Umbilical cord (tissue), 2 donors: ENCODE data around the gene MLLT10. TPM values are rescaled to one million over a fixed set of nuclear protein-coding genes. Genes with fewer than 3 reads are reported as not detected.
"Not testable (repeated sequence)": the region's sequence is repeated elsewhere in the genome, so short reads cannot be mapped to it uniquely, and the experiment has no call there.

Experiments
- DNase-seq: peaks from one replicate; pipeline ENCODE4 v3.0.0-alpha.2; 2015; ENCODE audit warnings: low spot score
- total RNA-seq: library from RNA; depleted of rRNA; stranded (reverse); fragments of >200 nt; gene quantifications from one replicate; pipeline ENCODE4 v1.2.3, GENCODE V29; 2014; ENCODE audit warnings: low replicate concordance; ENCODE audit not compliant: insufficient read depth

Gene MLLT10
- total RNA-seq, 1 donor from 2014 or later: 38.8 TPM

GRCh38 chr10:21527598-21528235 is 6.3 kb upstream of the MLLT10 start:
- peak; percentile 71 for DNase-seq

GRCh38 chr10:21528236-21529031 is 5.6 kb upstream of the MLLT10 start:
- peak; percentile 36 for DNase-seq

GRCh38 chr10:21529032-21529910 is 4.8 kb upstream of the MLLT10 start:
- DNase-seq: peak; percentile 25

- no peak for DNase-seq
Measured at GRCh38 chr10:21530168-21530567, 3.9 kb upstream of the MLLT10 start.

- DNase-seq: peak; percentile 9
Measured at GRCh38 chr10:21530641-21531040, 3.4 kb upstream of the MLLT10 start.

- peak; percentile 6 for DNase-seq
Measured at GRCh38 chr10:21531164-21531563, 2.9 kb upstream of the MLLT10 start.

- DNase-seq: no peak
Measured at GRCh38 chr10:21532694-21533466, 1.2 kb upstream of the MLLT10 start.

GRCh38 chr10:21534280-21534586 is 201 bp downstream of the MLLT10 start:
- DNase-seq: no peak

- DNase-seq: peak; percentile 60
Measured at GRCh38 chr10:21534604-21535493, 817 bp downstream of the MLLT10 start.

GRCh38 chr10:21535494-21535965 is 1.5 kb downstream of the MLLT10 start:
- peak; percentile 18 for DNase-seq

- not testable (repeated sequence) for DNase-seq
Measured at GRCh38 chr10:21535976-21536375, 1.9 kb downstream of the MLLT10 start.

- DNase-seq: peak; percentile 9
Measured at GRCh38 chr10:21536874-21537273, 2.8 kb downstream of the MLLT10 start.

GRCh38 chr10:21540701-21541100 is 6.7 kb downstream of the MLLT10 start:
- not testable (repeated sequence) for DNase-seq

GRCh38 chr10:21547246-21547645 is 13.2 kb downstream of the MLLT10 start:
- DNase-seq: no peak

- no peak for DNase-seq
Measured at GRCh38 chr10:21552638-21553037, 18.6 kb downstream of the MLLT10 start.

GRCh38 chr10:21556527-21556926 is 22.5 kb downstream of the MLLT10 start:
- no peak for DNase-seq

- not testable (repeated sequence) for DNase-seq
Measured at GRCh38 chr10:21558984-21559383, 25.0 kb downstream of the MLLT10 start.

- DNase-seq: no peak
Measured at GRCh38 chr10:21570761-21571521, 36.9 kb downstream of the MLLT10 start.

- DNase-seq: peak; percentile 64
Measured at GRCh38 chr10:21572578-21572977, 38.5 kb downstream of the MLLT10 start.
